Activated T-cell treated with anti-CD3 and anti-CD28 coated beads, Interleukin-2, amount 50 U/mL, for 72 hours (primary cell): ENCODE measurements around the gene SLC40A1. TPM values are rescaled to one million over a fixed set of nuclear protein-coding genes. Genes with fewer than 3 reads are reported as not detected.

Source experiments
- ATAC-seq, 2 donors: fragments of 150-1000 bp; cut with Tn5 transposase; replicated peaks in 1 of 2; 2 replicates each; pipeline ENCODE4 v1.10.0; 2021; ENCODE audit warnings: moderate library complexity in 2 of 2, mild to moderate bottlenecking in 1 of 2
- DNase-seq, 2 donors: peaks; one replicate each; pipeline ENCODE4 v3.0.0; 2021 to 2022; ENCODE audit warnings: mixed read lengths in 1 of 2
- H3K27ac Mint-ChIP-seq: one replicate; pipeline ENCODE4 v1.8.0; 2022; ENCODE audit warnings: mild to moderate bottlenecking, moderate library complexity, mixed read lengths
- H3K27me3 Mint-ChIP-seq: one replicate; pipeline ENCODE4 v1.8.0; 2022; ENCODE audit warnings: low read depth, mixed read lengths
- H3K36me3 Mint-ChIP-seq, 2 donors: one replicate each; pipeline ENCODE4 v1.8.0; 2022; ENCODE audit warnings: mixed read lengths in 2 of 2, mild to moderate bottlenecking in 1 of 2; ENCODE audit not compliant: insufficient read depth in 2 of 2
- H3K4me1 Mint-ChIP-seq: one replicate; pipeline ENCODE4 v1.8.0; 2022; ENCODE audit warnings: low read depth, mixed read lengths
- H3K4me3 Mint-ChIP-seq, 2 donors: one replicate each; pipeline ENCODE4 v1.8.0; 2022; ENCODE audit warnings: mild to moderate bottlenecking in 2 of 2, mixed read lengths in 2 of 2, moderate library complexity in 2 of 2
- H3K9me3 Mint-ChIP-seq, 2 donors: one replicate each; pipeline ENCODE4 v1.8.0; 2022; ENCODE audit warnings: mixed read lengths in 2 of 2
- total RNA-seq, 2 donors: library from RNA; stranded (reverse); gene quantifications; one replicate each; pipeline ENCODE4 v1.2.3, GENCODE V29; 2022

The SLC40A1 gene
- total RNA-seq, 2 donors from 2014 or later = 4.5 to 5.0 TPM

DNA sequence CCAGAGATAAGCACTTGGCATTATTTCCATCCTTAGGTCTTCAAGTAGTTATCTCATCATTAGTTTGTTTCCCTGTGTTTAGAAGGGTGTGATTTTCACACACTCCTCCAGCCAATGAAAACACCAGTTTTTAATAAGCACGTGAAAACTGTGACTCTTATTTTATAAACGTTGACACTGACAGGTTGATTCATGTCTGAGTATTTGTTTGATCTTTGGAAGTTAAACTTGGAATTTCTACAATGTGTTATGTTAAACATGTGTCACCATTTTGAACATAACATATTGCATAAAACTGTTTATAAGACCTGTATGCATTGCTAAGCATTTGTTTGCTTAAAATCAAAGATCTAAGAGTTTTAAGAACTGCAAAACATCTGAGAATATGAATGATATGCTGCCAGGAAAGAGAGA is 27.6 kb downstream of the SLC40A1 start:
- H3K4me3 Mint-ChIP-seq = no peak overlapping the region
- no peak for DNase-seq
- no peaks in the 10 kb centered on the region for H3K27me3 Mint-ChIP-seq
- ATAC-seq = no peak
- H3K36me3 Mint-ChIP-seq = no peaks in the 10 kb centered on the region
- no peaks in the 10 kb centered on the region for H3K4me1 Mint-ChIP-seq
- no peaks in the 10 kb centered on the region for H3K9me3 Mint-ChIP-seq
- no peak overlapping the region for H3K27ac Mint-ChIP-seq

DNA sequence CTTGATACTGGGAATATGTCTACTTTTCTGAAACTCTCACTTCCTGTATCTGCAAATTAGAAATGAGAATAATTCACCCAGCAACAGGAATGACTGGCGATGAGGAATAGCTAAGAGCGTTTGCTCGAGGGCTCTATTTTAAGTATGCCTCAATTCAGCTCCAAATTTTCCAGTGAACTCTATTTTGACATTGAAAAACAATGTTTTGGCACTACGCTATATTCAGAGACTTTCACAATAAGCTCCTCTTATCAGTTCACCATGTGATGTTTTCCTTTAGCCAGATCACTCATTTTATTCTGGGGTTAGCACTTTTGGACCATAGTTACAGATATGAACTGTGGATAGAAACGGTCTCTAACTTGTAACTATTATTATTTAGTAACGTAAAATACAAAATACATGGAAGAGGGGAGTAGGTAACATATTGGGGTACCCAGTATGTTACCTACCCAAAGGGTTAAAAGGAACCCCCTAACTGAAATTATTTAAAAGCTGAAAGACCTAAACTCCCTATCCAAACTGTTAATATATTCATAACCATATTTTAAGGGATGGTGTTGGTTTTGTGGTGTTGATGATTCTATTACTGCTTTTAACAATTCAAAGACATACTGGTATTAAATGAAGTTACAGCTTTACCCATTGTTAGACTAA is 28.1 kb downstream of the SLC40A1 start:
- DNase-seq = no peak
- ATAC-seq = no peak
- Mint-ChIP-seq H3K4me1 (no peaks in the 10 kb centered on the region), H3K27ac (no peak overlapping the region), H3K4me3 (no peak overlapping the region), H3K27me3 (no peaks in the 10 kb centered on the region), H3K36me3 (no peaks in the 10 kb centered on the region), H3K9me3 (no peaks in the 10 kb centered on the region)

DNA sequence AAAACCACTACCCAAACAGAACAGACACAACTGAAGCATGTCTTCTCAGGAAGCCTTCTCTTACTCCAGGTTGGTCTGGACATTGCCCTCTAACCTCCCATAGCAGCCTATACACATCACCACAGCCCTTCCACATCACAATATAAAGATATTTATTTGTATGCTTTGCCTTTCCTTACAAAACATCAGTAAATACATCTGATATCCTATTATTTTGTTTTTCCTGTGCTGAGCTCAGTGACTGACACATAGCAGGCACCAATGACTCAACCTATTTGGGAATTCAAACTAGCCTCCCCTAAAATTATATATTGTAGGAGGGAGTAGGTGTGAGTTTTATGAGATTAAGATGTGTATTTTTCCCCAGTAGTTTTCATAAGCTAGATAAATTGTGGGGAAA is 28.8 kb downstream of the SLC40A1 start:
- ATAC-seq = no peak
- no peaks in the 10 kb centered on the region for H3K9me3 Mint-ChIP-seq
- H3K36me3 Mint-ChIP-seq = no peaks in the 10 kb centered on the region
- no peak overlapping the region for H3K4me3 Mint-ChIP-seq
- no peaks in the 10 kb centered on the region for H3K27me3 Mint-ChIP-seq
- no peak for DNase-seq
- H3K4me1 Mint-ChIP-seq = no peaks in the 10 kb centered on the region
- H3K27ac Mint-ChIP-seq = no peak overlapping the region

DNA sequence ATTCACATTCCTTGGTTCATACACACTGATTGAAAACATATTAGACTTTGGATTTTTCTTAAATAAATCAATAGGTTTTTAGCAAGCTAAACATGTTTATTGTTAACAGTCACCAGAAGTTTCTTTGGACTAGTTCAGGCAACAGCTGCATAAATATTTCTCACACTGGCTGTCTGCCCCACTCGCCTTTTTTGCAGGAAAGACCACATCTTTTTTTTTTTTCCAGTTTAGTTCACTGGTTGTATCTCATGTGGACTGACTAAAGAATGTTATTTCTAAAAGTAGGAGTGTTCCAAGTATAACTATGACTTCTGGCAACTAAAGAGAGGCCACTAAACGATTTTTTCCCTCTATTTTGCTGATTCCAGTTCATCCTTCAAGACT is 31.1 kb downstream of the SLC40A1 start:
- H3K4me1 Mint-ChIP-seq = no peaks in the 10 kb centered on the region
- no peak overlapping the region for H3K4me3 Mint-ChIP-seq
- H3K27me3 Mint-ChIP-seq = no peaks in the 10 kb centered on the region
- H3K36me3 Mint-ChIP-seq = no peaks in the 10 kb centered on the region
- no peaks in the 10 kb centered on the region for H3K9me3 Mint-ChIP-seq
- DNase-seq = no peak
- no peak overlapping the region for H3K27ac Mint-ChIP-seq
- no peak for ATAC-seq

DNA sequence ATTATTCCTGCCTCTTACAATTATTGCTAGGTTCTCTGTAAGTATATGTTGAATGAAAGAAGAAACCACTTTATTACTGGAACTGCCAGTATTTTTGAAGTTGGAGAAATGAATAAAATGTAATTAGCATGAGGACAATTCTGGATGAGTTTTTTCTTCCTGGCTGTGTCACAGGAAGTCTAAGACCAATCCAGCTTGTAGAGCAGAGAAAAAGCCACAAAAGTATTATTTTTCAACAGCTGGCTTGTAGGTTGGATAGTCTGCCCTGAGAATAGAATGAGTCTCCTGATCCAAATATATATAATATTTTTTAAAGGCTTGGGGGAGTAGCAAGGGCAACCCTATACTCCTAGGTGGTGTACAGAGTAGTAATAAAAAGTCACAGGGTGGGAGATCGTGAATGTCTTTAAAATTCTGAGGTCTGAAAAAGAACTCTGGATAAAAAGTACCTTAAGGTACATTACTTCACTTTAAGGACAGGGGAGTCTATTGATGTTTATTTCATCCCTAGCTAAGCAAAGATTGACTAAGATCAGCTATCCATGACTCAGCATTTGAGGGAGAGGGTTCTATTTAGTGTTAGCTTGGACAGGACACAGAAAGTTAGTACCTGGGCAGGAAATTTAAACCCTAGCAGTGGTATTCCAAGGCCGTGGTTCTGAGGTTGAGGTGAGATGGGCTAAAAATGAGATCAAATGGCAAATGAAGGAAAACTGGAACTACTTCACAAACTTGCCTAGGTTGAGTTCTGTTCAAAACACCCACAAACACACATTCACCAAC is 31.7 kb downstream of the SLC40A1 start:
- H3K4me1 Mint-ChIP-seq = no peaks in the 10 kb centered on the region
- H3K27me3 Mint-ChIP-seq = no peaks in the 10 kb centered on the region
- no peak overlapping the region for H3K4me3 Mint-ChIP-seq
- ATAC-seq (no peak), DNase-seq (no peak)
- H3K9me3 Mint-ChIP-seq = no peaks in the 10 kb centered on the region
- no peaks in the 10 kb centered on the region for H3K36me3 Mint-ChIP-seq
- H3K27ac Mint-ChIP-seq = no peak overlapping the region

DNA sequence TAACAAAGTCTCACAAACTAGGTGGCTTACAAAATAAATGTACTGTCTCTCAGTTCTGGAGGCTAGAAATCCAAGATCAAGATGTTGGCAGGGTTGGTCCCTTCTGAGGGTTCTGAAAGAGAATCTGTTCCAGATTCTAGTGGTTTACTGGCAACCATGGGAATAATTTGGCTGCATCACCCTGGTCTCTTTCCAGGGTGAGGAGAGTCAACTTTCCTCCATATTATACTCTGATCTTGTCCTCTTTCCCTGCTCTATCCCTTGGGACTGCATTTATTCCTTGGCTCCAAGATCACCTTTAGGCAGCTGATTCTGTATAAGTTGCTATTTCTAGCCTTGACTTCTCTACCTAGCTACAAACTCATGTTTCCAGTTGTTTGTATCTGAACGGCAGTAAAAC is 35.2 kb downstream of the SLC40A1 start:
- Mint-ChIP-seq H3K36me3 (no peaks in the 10 kb centered on the region), H3K27me3 (no peaks in the 10 kb centered on the region), H3K4me3 (no peak overlapping the region), H3K9me3 (peaks cover 0 to 3% of the 10 kb centered on the region in 2 donors), H3K27ac (no peak overlapping the region), H3K4me1 (no peaks in the 10 kb centered on the region)
- ATAC-seq = no peak
- no peak for DNase-seq

DNA sequence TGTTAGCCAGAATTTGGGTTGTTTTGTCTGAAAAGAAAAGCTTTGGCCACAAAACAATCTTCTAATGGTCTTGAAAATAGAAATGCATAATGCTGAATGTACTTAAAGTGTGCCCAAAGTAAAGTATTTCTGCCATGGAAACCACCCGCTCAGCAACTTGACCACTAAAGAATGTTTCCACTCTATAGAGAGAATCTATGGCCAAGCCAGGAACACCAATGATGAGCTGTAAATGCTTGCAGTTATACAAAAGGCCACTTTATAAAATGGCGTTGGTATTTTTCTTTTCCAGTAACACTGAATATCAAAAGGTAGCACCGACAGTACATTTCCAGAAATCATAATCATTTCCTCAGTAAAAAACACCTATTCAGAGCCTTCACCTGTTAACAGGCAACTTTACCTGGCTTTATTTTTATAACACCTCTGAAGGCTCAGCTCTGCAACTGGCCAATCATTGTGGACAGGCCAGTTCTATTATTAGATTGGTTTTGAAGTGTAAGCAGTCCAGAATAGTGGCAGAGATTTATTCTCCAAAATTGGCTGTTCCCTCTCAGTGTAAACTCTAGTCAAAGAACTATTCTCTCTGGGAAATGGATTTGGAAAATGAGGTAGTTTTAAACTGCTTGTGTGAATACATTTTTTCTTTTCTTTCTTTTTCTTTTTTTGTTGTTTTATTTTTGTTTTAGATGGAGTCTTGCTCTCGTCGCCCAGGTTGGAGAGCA is 36.1 kb downstream of the SLC40A1 start:
- DNase-seq (no peak), ATAC-seq (no peak)
- Mint-ChIP-seq H3K27ac (no peak overlapping the region), H3K4me3 (no peak overlapping the region), H3K9me3 (peaks cover 0 to 3% of the 10 kb centered on the region in 2 donors), H3K36me3 (no peaks in the 10 kb centered on the region), H3K4me1 (no peaks in the 10 kb centered on the region), H3K27me3 (no peaks in the 10 kb centered on the region)

DNA sequence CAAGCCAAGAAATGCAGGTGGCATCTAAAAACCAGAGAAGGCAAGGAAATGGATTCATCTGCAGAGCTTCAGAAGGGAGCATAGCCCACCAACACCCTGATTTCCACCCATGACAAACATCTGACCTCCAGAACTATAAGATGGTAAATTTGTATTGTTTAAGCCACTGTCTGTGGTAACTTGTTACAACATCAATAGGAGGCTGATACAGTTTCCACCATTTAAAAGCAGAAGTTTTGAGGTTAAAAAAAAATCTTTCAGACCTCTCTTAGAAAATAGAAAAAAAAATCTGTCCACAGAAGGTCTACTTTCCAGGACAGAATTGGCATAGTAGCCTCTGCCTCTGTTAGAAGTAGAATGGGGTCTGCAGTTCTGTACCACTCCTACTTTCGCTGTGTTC is 37.2 kb downstream of the SLC40A1 start:
- Mint-ChIP-seq H3K36me3 (no peaks in the 10 kb centered on the region), H3K27me3 (no peaks in the 10 kb centered on the region), H3K4me1 (no peaks in the 10 kb centered on the region), H3K4me3 (no peak overlapping the region), H3K27ac (no peak overlapping the region), H3K9me3 (peaks cover 0 to 3% of the 10 kb centered on the region in 2 donors)
- ATAC-seq = no peak
- no peak for DNase-seq

DNA sequence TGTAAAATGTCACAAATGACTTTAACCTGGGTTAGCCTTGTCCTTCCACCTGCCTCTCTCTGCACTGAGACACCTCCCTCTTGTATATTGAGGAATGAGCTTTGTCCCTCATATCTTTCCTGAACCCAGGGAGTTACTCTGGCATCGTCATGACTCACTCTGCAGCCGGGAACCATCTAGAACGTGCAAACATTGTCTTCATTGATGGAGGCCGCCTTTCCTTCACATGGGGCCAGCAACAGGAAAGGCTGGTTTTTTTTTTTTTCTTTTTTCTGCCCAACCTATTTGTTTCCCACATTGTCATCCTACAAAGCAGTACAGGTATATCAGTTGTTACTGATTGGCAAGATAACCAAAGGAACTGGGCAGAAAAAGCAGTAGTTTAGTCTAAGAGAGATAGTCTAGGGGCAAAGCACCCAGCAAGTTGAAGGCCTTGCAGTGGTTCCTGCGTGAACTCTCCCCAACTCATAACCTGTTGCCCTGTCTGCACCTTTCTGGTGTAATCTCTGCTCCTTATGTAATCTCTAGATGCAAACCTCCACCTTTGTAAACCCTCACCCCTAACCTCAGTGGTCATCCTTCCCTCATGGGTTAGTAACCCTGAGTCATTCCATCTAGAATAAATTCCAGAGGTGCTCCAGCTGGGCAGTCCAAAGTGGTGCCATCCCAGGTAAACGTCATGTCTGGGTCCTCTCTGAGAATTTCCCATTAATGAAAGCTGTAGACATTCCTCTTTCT is 38.3 kb downstream of the SLC40A1 start:
- Mint-ChIP-seq H3K27me3 (peaks cover 6% of the 10 kb centered on the region), H3K4me3 (no peak overlapping the region), H3K27ac (no peak overlapping the region), H3K36me3 (no peaks in the 10 kb centered on the region), H3K4me1 (no peaks in the 10 kb centered on the region), H3K9me3 (peaks cover 0 to 3% of the 10 kb centered on the region in 2 donors)
- ATAC-seq (no peak), DNase-seq (no peak)

DNA sequence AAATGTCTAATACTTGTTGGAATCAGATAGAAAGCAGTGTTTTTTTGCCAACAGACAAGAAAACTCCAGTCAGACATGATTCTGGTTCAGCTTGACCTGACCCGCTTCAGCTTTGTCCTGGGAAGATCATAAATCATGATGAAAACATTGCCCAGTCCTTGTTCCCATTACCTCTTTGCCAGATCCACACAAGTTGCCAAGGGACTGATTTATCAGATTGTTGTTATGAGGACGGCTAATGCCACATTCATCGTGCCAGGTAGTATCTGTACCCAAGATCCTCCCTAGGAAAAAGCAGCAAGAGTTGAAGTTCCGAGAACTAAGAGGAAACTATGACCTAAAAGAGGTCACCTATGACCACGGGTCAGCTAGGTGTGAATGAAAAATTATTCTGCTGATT is 39.0 kb downstream of the SLC40A1 start:
- H3K4me1 Mint-ChIP-seq = no peaks in the 10 kb centered on the region
- DNase-seq (no peak), ATAC-seq (no peak)
- H3K9me3 Mint-ChIP-seq = peaks cover 0 to 3% of the 10 kb centered on the region in 2 donors
- no peak overlapping the region for H3K4me3 Mint-ChIP-seq
- H3K27me3 Mint-ChIP-seq = peaks cover 13% of the 10 kb centered on the region
- H3K36me3 Mint-ChIP-seq = no peaks in the 10 kb centered on the region
- H3K27ac Mint-ChIP-seq = no peak overlapping the region

DNA sequence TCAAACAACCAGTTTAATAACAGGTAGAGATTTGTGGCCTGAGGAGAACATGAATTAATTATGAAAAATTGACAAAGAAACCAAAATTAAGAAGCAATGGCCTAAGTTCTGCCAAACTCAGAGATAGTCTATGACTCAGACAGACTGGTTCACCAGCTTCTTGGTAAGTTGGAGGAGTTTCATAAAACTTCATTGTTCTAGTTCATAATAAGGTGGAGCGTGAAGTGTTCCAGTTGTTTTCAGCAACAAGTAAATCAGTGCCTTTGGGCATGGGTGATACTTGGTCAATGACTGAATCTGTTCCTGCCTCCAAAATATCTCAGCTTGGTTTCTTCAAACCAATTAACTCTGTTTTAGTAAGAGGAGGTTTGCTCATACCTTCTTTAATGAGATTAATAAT is 40.0 kb downstream of the SLC40A1 start:
- ATAC-seq (no peak), DNase-seq (no peak)
- H3K27me3 Mint-ChIP-seq = peaks cover 23% of the 10 kb centered on the region
- peaks cover 2 to 3% of the 10 kb centered on the region in 2 donors for H3K9me3 Mint-ChIP-seq
- no peaks in the 10 kb centered on the region for H3K4me1 Mint-ChIP-seq
- H3K27ac Mint-ChIP-seq = no peak overlapping the region
- H3K4me3 Mint-ChIP-seq = no peak overlapping the region
- H3K36me3 Mint-ChIP-seq = no peaks in the 10 kb centered on the region

DNA sequence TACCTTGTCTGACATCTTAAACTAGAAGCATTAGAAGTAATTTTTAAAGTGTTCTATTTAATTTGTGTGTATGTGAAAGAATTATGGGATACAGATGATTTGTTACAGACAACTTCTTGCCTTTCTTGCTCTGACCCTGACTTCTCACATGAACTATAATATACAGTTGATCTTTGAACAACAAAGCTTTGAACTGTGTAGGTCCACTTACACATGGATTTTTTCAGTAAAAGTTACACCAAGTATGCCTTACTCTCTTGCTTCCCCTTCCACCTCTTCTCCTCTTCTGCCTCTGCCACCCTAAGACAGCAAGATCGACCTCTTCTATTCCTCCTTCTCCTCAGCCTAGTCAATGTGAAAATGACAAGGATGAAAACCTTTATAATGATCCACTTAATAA is 42.2 kb downstream of the SLC40A1 start:
- Mint-ChIP-seq H3K27me3 (peaks cover 36% of the 10 kb centered on the region), H3K27ac (no peak overlapping the region), H3K36me3 (no peaks in the 10 kb centered on the region), H3K4me3 (no peak overlapping the region), H3K9me3 (peaks cover 2 to 3% of the 10 kb centered on the region in 2 donors), H3K4me1 (no peaks in the 10 kb centered on the region)
- ATAC-seq (no peak), DNase-seq (no peak)

DNA sequence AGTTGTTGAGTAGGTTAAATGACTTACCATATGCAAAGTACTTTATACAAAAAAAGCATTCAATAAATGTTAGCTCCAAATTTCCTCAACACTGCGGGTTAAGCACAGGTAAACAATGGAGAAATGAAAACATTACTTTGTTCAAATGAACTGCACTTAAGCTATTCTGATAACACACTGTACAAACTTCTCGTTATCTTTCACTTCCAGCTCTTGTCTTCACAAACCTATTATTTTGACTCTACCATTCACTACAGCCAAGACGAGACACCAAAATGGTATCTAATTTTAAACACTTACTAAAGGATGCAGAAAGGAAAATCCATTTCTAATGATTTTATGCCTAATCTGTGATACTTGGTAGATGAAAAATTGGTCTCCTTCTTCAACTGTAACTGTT is 43.8 kb downstream of the SLC40A1 start:
- no peak for ATAC-seq
- peaks cover 36% of the 10 kb centered on the region for H3K27me3 Mint-ChIP-seq
- H3K4me3 Mint-ChIP-seq = no peak overlapping the region
- no peak overlapping the region for H3K27ac Mint-ChIP-seq
- peaks cover 0 to 2% of the 10 kb centered on the region in 2 donors for H3K9me3 Mint-ChIP-seq
- H3K4me1 Mint-ChIP-seq = no peaks in the 10 kb centered on the region
- no peaks in the 10 kb centered on the region for H3K36me3 Mint-ChIP-seq
- no peak for DNase-seq
